HG02870 (cell line): ENCODE data around the gene ARHGAP21.

Experiments
- ATAC-seq: cut with Tn5 transposase; IDR thresholded peaks from one replicate; pipeline ENCODE4 v1.9.1; 2021; ENCODE audit warnings: mild to moderate bottlenecking, moderate library complexity; ENCODE audit not compliant: unreplicated experiment

The ARHGAP21 gene

DNA sequence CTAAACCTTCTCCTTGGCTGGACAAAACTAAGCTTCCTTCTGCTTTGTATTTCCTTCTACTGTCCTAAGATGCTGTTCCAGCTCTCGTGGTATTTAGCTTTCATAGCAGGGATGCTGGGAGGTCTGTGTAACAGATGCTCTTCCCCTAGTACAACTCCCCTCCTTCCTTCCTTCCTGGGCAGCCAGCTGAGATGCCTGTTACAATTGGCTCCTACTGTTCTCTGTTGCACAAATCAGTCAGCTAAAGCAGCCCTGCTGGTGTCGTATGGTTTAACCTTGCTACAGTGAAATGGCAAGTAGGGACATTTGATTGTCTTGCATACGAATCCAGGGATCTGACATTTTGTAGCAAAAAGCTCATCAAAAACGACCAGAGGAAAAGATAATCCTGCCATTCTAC is 143.8 kb downstream of the ARHGAP21 start:
- ATAC-seq = no peak

DNA sequence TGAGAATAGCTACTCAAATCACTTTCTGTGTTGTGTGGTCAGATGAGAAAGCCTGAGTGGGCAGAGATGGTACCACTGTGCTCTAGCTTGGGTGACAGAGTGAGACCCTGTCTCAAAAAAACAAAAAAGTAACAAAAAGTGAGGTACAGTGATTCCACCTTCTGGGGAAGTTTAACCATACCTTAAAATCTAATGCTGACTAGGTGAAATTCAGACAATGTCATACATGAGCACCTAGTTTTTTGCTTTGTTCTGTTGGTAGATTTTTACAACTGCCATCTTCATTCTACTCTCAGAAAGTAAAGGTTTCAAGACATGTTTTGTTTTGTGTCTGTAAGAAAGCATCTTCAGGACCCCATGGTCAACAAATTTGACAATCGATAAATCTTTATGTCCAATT is 144.2 kb downstream of the ARHGAP21 start:
- ATAC-seq = no peak

DNA sequence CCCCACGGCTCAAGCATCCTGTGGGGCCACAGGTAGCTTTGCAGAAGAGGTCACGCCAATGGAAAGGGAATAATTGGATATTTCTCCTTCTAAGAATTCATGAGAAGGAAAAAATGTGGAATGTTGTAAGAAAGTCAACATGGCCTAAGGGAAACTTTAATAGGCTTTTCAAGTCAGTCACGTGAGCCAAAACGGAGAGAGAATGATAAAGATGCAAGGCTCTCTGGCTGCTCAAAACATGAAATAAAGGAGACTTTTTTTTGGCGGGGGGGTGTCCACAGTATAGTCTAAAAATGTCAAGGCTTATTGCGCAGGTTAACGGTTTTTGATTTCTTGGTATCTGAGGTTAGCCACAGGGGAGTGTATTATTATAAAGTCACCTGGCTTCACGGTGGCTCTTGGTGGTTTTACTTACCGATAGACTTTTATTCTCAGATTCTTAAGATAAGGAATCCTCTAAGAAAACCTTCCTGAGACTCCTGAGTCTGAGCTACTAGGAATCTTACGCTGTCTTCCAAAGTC is 148.1 kb downstream of the ARHGAP21 start:
- ATAC-seq = no peak

DNA sequence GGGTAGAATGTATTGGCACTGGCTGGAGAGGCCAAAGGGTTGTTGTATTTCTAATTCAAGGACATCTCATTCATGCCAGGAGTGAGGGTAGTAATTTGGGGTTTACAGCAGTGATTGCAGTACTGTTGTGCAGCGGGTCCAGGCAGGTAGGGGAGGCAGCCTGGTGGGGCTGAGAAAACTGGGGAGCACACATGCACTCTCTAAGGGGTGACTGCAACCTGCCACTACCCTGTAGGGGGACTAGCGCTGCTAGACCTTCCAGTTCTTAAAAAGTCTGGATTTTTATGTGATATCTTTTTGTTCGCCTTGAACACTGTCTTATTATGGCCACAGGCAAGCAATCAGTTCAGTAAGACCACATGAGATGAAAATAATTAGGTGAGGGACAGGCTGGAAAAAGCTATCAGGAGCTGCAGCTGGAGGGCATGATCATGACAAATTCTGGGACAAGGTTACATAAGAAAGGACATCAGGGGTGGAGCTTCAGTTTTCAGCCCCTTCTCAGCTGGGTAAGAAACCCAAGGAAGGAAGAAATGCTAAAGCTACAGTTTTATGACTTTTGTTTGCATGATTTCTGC is 149.0 kb downstream of the ARHGAP21 start:
- ATAC-seq = no peak

DNA sequence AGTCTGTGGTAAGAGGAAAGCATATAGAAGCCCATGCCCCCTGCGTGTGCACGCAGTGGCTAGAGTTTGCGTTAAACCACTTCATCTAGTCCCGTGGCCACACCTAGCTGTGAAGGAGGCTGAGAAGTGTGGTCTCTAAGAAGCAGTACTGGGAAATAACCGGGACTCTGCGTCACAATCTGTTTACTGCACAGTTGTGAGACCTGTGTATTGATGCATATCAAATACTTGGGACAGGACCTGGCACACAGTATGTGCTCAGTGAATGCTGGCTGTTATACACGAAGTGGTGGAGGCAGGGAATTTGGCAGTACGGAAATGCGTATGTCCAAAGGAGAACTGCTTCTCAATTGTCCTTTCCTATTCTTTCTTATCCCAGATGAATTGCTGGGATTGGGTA is 149.5 kb downstream of the ARHGAP21 start:
- ATAC-seq = no peak

DNA sequence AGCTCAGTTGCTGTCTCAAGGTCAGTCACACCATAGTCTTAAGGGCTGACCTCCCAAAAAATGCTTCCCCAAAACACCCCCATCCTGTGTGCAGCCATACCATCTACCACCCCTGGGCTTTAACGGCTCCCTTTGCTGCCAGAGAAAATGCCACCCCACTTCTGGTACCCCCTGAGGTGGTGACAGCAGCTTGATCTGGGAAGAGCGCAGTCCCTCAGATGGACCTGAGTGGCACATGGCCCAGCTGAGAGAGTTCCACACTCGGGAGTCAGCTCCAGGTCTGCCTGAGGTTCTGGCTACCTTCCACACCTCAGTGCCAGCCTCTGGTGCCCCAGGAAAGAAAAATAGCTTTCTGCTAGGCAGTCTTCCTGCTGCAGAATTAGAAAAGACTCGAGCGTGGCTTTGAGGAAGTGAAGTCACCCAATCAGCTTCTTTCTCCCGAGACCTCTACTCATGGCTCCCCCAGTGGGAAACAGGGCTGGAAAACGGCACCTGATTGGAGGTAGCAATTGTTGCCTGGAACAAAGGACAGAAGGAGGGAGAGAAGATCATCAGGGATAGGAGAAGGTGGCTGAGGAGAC is 151.7 kb downstream of the ARHGAP21 start:
- no peak for ATAC-seq

DNA sequence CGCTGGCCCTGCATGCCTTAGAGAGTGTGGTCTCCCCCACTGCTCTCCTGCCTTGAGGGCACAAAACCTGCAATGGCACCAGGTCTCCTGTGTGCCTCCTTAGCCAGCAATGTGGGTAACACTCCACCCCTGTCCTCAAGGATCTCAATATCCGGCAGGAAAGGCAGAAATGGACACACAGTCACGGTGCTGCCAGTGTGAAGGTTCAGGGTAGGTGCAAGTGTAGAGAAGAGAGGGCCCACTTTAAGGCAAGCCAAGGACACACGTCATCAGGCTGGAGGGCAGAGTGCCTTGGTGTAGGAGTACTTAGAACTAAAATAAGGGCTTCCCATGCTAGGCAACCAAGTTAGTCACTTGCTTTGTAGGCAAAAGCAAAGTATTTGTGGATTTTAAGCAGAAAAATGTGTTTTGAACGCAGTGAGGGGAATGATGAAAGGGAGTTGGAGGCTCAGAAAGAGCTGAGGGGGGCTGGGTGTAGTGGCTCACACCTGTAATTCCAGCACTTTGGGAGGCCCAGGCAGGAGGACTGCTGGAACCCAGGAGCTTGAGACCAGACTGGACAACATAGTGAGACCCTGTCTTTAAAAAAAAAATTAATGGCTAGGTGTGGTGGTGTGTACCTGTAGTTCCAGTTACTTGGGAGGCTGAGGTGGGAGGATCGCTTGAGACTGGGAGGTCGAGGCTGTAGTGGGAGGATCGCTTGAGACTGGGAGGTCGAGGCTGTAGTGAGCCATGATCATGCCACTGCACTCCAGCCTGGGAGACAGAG is 152.8 kb downstream of the ARHGAP21 start:
- ATAC-seq = no peak

DNA sequence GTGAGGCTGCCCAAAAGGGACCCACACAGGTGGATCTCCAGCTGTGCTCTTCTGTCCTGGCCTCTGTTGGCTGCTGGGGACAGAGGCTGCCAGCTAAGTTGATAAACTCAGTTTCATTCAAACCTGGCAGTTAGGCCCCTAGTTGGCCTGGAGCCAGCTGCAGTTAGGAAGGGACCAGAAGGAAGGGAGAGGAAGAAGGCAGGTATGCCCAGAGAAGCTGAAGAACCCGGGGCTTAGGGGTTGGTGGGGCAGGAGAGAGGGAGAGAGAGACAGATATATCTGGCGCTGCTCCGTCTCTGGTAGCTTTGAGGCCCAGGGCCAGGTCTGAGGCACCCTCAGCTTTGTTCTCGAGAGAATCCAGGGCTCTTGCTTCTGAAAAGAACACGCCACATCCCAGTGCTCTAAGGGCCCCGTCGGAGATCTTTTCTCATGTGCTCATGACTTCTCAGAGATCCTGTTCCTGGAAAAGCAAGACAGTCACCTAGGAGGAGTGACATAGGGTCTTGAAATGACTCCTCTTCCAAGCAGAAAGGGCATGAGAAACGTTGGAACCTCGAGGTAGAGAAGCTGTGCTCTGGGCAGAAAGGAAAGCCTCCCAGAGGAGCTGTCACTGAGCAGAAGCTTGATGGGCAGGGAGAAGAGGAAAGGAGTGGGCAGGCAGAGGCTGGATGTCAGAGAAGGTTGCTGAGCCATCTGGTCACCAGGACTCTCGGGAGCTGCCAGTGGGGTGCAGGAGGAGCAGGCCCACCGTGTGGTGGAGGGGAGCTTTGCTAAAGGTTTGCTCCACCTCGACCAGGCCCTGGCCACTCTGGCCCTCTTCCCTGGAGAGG is 153.6 kb downstream of the ARHGAP21 start:
- no peak for ATAC-seq

DNA sequence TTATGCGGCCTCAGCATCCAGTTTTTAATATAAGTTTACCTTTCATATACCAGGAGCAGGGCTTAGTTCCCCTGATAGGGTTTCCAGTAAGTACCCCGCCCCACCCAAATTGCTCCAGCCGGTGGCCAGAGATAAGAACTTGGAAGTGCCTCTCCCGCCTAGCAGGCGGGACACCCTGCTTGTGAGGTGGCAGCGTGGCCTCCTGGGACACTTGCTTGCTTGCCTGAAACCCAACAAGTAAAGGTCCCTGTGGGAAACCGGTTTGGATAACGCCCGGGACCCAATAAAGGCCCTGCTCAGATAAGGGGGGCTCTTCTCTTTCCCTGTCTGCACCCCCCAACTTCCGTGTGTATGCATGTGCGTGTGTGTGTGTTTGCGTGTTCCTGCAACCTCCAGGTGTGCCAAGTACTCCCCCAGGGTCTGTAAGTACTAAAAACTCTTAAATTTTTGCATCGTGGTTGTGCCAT is 154.3 kb downstream of the ARHGAP21 start:
- ATAC-seq = no peak

DNA sequence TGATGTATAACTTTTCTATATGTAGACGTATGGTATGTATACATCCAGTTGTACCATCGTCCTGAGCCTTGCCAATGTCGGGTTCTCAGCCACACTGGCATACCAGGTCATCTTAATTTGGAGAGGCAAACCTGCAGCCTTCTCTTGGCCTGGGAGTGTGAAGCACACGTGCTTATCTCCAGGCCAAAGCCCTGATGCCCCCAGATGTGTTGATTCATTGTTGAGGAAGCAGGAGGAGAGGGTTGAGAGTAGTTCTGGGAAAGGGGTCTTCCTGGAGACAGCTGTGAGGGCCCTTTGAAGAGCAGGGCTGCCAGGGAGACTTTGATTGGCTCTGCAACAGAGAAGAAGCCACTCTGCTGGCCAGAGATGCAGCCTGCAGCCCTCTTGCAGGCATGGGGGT is 155.6 kb downstream of the ARHGAP21 start:
- no peak for ATAC-seq

DNA sequence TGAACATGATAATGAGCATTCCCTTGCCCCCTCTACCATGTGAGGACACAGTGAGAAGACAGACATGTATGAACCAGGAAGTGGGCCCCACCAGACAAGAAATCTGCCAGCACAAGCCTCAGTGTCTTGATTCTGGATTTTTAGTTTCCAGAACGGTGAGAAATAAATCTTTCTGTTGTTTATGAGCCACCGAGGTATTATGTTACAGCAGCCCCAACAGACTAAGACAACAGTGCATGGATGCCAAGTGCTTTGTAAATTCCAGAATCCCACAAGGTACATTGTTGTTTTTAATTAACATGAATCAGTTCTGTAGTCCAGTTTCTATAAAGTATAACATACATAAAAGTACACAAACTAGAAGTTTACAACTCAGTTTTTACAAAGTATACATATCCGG is 162.2 kb downstream of the ARHGAP21 start:
- no peak for ATAC-seq

DNA sequence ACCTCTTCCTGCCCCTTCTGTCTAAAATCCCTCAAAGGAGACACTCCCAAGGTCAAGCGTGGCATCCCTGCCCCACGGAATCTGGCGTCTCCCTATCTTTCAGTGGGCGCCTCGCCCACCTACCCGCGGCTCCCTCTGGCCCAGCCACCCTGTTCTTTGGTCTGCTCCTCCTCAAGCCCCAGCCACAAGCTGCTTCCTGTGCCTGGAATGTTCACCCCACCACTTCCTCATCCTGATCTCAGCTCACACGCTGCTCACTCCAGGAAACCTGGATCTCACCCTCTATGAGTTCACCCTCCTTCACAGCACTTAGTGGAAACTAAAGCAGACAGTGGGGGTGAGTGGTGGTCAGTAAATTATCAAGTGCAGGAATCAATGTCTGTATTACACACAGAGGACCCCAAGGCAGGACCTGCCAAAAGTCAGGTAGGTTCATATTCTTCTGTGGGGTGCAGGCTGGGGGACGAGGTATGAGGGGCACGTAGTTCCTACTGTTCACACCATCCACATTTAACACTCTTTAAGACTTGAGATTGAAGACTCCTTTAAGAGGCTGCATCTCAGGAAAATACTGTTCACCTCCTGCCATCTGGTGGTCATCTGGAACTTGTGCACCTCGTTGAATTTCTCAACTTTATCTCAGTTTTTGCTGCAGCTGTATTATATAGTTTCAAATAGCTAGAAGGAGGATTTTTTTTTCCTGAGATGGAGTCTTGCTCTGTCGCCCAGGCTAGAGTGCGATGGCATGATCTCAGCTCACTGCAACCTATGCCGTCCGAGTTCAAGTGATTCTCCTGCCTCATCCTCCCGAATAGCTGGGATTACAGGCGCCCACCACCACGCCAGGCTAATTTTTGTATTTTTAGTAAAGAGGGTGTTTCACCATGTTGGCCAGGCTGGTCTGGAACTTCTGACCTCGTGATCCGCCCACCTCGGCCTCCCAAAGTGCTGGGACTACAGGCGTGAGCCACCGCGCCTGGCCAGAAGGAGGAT is 166.6 kb downstream of the ARHGAP21 start:
- ATAC-seq = no peak

DNA sequence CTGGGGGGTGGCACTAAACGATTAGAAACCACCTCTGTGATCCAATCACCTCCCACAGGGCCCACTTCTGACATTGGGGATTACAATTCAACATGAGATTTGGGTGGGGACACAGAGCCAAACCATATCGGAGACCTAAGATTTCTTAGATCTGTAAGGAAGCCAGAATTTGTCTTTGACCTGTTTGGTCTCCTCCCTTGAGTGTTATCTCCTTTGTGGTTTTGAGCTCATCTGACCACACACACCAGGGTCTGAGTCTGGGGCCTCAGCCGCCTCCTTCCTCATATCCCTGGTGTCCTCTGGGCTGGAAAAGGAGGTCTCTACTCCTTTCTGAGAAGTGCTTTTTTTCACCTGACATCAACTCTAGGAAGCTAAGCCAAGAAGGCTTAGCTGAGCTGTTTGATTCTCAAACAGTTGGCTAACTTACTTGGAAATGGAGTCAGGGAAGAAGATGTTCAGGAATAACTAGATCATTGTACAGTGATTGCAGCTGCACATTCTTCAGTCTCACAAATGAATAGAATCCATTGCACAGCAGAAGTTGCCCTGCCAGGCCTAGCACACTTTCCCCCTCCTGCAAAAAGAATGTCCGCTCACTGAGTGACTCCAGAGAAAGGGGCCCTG is 167.4 kb downstream of the ARHGAP21 start:
- ATAC-seq = no peak

DNA sequence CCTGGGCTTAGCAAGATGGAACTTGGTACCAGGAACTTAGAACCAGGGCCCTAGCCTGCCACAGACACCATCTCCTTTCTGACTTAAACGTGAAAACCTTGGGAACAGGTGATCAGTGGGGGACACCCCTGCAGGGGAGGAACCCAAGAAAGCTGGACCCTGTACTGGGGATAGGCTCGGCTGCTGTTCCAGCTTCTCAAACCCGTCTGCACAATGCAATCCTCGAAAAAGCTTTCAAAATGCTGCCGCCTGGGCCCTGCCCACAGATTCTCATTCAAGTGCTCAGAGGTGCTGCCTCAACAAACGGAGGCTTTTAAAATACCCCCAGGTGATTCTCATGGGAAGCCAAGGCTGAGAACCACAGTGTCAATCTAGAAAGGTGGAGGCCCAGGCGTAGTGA is 169.7 kb downstream of the ARHGAP21 start:
- ATAC-seq = no peak

DNA sequence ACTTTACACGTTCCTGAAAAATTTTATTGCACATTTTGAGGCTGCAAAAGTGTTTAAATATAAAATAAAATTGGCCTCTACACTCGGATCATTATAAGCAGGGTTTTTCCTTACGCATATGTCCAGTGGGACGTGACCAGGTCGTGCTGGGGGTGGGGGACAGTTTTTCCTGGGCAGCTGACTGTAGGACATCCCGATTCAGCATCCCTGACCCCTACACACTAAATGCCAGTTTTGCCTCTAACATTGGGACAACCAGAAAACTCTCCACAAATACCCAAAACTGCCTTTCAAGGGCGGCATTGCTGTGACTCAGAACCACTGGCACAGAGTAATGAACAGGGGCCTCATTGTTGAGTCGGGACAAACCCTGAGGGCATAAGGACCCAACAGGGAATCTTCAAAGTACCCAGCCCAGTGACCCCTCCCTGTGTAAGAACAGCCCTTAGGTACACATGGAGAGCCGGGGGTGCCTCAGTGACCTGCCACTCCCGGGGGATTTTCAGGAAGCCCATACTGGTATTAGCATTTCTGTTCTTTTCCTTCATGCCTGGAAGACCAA is 170.6 kb downstream of the ARHGAP21 start:
- ATAC-seq = no peak

DNA sequence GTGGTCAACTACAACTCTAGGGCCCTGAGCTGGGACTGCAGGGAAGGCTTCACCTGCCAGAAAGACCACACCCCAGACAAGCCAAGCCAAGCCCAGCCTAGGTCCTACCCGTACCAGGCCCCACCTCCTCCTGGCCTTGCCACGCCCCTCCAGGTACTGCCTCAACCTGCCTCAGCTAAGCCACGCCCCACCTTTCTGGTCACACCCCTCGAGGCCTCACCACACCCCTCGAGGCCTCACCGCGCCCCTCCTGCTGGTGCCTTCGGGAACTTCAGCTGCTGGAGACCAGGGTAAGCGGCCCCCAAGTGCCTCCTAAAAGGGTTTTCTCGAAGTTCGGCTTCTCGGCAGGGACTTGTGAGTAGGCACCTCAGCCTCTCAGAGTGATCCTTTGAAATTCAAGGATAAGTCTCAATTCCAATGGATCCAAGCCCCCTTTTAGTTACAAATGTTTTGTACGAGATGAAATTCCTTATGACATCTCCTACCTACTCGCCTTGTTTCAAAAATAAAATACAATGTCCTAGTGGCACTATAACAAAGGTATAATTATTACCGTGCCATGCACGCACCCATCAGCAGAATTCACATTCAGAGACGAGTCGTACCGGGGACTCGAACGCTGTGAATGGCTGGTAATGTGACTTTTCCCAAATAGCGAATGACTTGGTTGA is 171.2 kb downstream of the ARHGAP21 start:
- no peak for ATAC-seq

DNA sequence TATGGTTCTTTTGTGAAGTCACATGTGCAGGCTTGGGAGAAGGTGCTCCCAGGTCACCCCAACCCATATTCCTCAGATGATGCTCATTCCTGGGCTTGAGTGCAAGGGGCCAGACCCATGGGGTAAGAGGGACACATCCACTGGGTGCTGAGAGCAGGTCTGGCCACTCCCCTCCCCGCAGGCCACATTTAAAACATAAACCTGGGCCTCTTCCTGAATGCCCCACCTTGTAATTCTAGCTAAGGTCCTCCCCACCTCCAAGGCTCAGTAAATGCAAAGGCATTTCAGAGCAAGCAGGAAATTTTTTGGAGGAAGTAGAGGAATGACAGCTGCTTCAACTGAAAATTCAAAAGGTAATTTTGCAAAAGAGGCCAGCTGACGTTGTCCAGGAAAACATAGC is 172.5 kb downstream of the ARHGAP21 start:
- no peak for ATAC-seq

DNA sequence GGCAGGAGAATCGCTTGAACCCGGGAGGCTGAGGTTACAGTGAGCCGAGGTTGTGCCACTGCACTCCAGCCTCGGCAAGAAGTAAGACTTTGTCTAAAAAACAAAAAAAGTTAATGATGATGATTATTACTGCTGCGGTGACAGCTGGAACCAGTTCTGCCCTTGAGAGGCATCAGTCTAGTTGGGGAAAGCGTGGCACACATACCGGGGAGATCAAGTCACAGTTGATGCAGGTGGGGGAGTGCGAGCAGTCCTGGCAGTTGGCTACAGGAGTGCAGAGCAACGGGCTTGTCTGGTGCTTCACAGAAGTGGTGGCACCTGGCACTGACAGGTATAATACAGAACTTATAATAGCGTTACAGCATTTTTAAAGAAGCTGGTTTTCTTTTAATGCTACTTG is 173.0 kb downstream of the ARHGAP21 start:
- no peak for ATAC-seq

DNA sequence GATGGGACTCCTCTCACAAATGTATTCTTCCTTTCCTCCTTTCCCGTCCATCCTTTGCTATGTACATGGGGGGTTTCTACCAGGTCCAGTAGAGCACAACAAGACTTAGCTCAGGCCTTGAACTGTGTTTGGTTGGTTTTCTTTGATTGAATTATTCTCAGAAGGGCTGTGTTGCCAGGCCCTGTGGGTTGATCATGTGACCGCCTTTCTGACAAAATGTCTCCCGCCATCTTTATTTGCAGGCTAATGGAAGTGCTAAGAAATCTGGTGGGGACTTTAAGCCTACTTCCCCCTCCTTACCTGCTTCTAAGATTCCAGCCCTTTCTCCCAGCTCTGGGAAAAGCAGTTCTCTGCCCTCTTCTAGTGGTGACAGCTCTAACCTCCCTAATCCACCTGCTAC is 178.1 kb downstream of the ARHGAP21 start:
- ATAC-seq = no peak
